HFFc6 (cell line): Measurements from ENCODE around the gene HIVEP3. TPM values are rescaled to one million over a fixed set of nuclear protein-coding genes. Genes with fewer than 3 reads are reported as not detected.

Experiments
- DNase-seq: peaks from one replicate; pipeline ENCODE4 v3.0.0-alpha.2; 2018
- H3K27ac Mint-ChIP-seq: 2 replicates; pipeline ENCODE4 v1.8.0; 2020; ENCODE audit warnings: mild to moderate bottlenecking, mixed read lengths
- H3K27me3 Mint-ChIP-seq: 2 replicates; pipeline ENCODE4 v1.8.0; 2021; ENCODE audit warnings: mild to moderate bottlenecking, moderate library complexity, mixed read lengths; ENCODE audit not compliant: insufficient read depth
- H3K36me3 Mint-ChIP-seq: 2 replicates; pipeline ENCODE4 v1.8.0; 2021; ENCODE audit warnings: low read depth, mixed read lengths
- H3K4me1 Mint-ChIP-seq: 2 replicates; pipeline ENCODE4 v1.8.0; 2020; ENCODE audit warnings: low read depth, mixed read lengths
- H3K4me3 Mint-ChIP-seq: 2 replicates; pipeline ENCODE4 v1.8.0; 2020; ENCODE audit warnings: mild to moderate bottlenecking, moderate library complexity, mixed read lengths
- H3K9me3 Mint-ChIP-seq: 2 replicates; pipeline ENCODE4 v1.8.0; 2020; ENCODE audit warnings: mild to moderate bottlenecking, mixed read lengths
- total RNA-seq, 6 experiments: library from RNA; stranded (reverse); fragmentation: NEBNext Ultra II Directional; extraction: Animal tissue kit (Norgen Biotek cat#: 25700); gene quantifications; 2 replicates in 1 of 6; 3 replicates in 5 of 6; pipeline ENCODE4 v1.2.3, GENCODE V29; 2021
- TF ChIP-seq, protein P1 (sequence below): fragments of 200-600 bp; sonication (generic); IDR thresholded peaks from 2 replicates; pipeline ENCODE4 v1.5.0; 2021; ENCODE audit warnings: antibody characterized with exemption, mild to moderate bottlenecking

Gene HIVEP3
- total RNA-seq, 6 experiments from 2014 or later: 7.0 to 9.7 (median 7.9) TPM

DNA sequence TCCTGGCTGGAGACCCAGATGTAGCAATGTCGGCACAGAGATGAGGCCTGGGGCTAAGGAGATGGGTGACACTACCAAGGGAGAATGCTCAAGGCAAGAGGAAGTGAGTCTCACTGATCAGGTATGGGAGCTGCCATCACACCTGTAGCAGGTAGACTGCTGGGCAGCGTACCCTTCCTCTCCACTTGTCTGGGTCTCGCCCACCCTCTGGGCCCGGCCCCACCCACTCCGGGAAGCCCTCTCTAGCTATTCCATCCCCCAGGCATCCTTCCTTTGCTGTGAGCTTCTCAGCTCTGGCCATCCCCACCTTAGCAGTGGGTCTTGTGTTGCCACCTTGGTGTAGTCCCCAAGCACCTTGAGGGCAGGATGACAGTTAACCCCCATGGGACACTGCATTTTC is 346.5 kb downstream of the HIVEP3 start:
- H3K27me3 Mint-ChIP-seq: peaks cover 3% of the 10 kb centered on the region; the same call in 1 of the 2 replicates
- TF ChIP-seq, protein P1, sequence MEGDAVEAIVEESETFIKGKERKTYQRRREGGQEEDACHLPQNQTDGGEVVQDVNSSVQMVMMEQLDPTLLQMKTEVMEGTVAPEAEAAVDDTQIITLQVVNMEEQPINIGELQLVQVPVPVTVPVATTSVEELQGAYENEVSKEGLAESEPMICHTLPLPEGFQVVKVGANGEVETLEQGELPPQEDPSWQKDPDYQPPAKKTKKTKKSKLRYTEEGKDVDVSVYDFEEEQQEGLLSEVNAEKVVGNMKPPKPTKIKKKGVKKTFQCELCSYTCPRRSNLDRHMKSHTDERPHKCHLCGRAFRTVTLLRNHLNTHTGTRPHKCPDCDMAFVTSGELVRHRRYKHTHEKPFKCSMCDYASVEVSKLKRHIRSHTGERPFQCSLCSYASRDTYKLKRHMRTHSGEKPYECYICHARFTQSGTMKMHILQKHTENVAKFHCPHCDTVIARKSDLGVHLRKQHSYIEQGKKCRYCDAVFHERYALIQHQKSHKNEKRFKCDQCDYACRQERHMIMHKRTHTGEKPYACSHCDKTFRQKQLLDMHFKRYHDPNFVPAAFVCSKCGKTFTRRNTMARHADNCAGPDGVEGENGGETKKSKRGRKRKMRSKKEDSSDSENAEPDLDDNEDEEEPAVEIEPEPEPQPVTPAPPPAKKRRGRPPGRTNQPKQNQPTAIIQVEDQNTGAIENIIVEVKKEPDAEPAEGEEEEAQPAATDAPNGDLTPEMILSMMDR: no peak
- peaks cover 5% of the 10 kb centered on the region; the same call in 1 of the 2 replicates for H3K36me3 Mint-ChIP-seq
- H3K4me3 Mint-ChIP-seq: no peak overlapping the region
- no peak for DNase-seq
- no peak overlapping the region for H3K27ac Mint-ChIP-seq
- no peaks in the 10 kb centered on the region for H3K9me3 Mint-ChIP-seq
- H3K4me1 Mint-ChIP-seq: peaks cover 29% of the 10 kb centered on the region

DNA sequence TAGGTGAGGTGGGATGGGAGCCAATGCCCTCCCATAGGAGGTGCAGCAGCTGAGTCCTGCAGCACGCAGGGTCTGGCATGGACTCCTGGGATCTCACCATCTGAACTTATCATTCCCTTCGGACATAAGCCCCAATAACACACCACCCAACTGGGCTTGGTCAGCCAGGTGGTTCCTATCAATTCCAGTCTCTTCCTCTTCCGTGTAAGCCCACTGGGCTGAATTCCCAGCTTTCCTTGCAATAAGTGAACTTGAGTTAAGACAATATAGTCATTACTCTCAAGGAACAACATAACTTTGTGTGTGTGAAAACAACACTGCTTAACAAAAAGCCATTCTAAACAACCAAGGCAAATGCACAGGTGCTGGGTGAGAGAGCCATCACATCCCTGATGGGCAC is 347.7 kb downstream of the HIVEP3 start:
- no peak overlapping the region for H3K4me3 Mint-ChIP-seq
- no peak overlapping the region for H3K27ac Mint-ChIP-seq
- DNase-seq: no peak
- no peaks in the 10 kb centered on the region for H3K9me3 Mint-ChIP-seq
- TF ChIP-seq, protein P1: no peak
- peaks cover 3% of the 10 kb centered on the region; the same call in 1 of the 2 replicates for H3K27me3 Mint-ChIP-seq
- peaks cover 5% of the 10 kb centered on the region; the same call in 1 of the 2 replicates for H3K36me3 Mint-ChIP-seq
- H3K4me1 Mint-ChIP-seq: peaks cover 18% of the 10 kb centered on the region; the same call in 1 of the 2 replicates

DNA sequence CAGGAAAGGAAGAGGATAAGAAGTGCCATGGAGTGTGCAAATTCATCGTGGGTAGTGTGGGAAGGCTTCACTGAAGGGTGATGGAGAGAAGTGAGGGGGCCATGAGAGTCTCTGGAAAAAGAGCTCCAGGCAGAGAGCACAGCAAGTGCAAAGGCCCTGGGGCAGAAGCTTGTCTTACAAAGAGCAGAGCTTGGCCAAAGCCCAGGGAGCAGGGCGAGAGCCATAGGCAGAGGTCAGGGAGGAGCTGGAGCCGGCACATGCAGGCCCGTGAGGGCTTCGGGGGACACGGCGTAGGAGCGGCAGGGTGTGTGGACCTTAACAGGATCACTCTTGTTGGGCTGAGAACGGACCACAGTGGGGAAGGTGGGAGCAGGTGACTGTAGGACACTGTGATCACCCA is 350.5 kb downstream of the HIVEP3 start:
- Mint-ChIP-seq H3K36me3 (peaks cover 5% of the 10 kb centered on the region; the same call in 1 of the 2 replicates), H3K4me3 (no peak overlapping the region), H3K9me3 (no peaks in the 10 kb centered on the region), H3K4me1 (peaks cover 5% of the 10 kb centered on the region; the same call in 1 of the 2 replicates), H3K27me3 (peaks cover 3% of the 10 kb centered on the region), H3K27ac (no peak overlapping the region; the same call in 1 of the 2 replicates)
- TF ChIP-seq, protein P1: no peak
- DNase-seq: no peak

DNA sequence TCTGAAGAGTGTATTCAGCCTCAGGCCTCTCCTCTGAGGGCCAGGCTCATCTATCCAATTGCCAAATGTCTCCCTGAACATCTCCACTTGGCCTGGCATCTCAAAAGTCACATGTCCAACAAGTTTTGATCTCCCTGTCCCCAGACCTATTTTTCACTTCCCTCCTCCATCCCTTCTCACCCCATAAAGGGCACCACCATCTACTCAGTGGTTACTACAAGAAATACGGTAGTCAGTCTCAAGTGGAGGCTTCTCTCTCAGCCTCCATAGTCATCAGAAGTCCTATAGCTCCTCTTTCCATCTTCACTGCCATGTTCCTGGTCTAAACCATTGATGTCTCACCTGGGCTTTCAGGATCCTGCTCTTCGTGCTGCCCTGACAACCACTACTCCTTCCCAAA is 351.8 kb downstream of the HIVEP3 start:
- H3K27me3 Mint-ChIP-seq: peaks cover 3% of the 10 kb centered on the region
- TF ChIP-seq, protein P1: no peak
- no peaks in the 10 kb centered on the region for H3K9me3 Mint-ChIP-seq
- H3K4me3 Mint-ChIP-seq: no peak overlapping the region
- DNase-seq: no peak
- H3K36me3 Mint-ChIP-seq: peaks cover 5% of the 10 kb centered on the region; the same call in 1 of the 2 replicates
- H3K4me1 Mint-ChIP-seq: no peaks in the 10 kb centered on the region
- no peak overlapping the region for H3K27ac Mint-ChIP-seq

DNA sequence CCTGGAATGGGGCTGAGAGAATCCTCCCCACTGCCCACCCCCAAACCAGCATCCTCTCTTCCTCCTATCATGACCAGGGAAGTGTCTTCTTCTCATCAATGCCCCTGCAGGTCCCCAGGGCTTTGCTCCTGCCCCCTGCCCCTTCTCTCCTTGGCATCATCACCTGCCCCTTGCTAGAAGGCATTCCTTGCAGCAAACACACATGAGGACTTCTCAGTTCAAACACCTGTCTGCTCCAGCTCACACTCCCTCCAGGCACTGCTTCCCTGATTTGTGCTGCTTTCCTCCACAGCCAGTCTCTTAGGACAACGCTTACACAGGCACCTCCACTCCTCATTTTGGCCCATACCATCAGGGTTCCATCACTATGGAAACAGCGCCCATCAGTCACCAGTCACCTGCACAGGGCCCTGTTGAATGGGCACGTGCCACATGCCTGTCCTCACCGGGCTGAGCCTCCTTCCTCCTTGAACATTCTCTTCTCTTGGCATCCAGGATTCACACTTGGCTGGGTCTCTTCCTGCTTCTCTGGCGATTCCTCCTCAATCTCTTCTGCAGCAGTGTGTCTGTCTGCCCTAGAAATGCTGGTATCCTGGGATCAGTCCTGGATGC is 352.3 kb downstream of the HIVEP3 start:
- no peaks in the 10 kb centered on the region for H3K9me3 Mint-ChIP-seq
- peaks cover 2% of the 10 kb centered on the region; the same call in 1 of the 2 replicates for H3K36me3 Mint-ChIP-seq
- TF ChIP-seq, protein P1: no peak
- H3K27me3 Mint-ChIP-seq: peaks cover 3% of the 10 kb centered on the region
- no peak overlapping the region for H3K4me3 Mint-ChIP-seq
- H3K4me1 Mint-ChIP-seq: no peaks in the 10 kb centered on the region
- DNase-seq: no peak
- no peak overlapping the region for H3K27ac Mint-ChIP-seq
